GM18868 (cell line): ENCODE results near the gene PTPRN2.

Experiments used
- ATAC-seq: cut with Tn5 transposase; IDR thresholded peaks from one replicate; pipeline ENCODE4 v1.9.1; 2021; ENCODE audit warnings: mild to moderate bottlenecking, moderate library complexity; ENCODE audit not compliant: unreplicated experiment

PTPRN2 gene

GRCh38 chr7:157585113-157585861 is 1002.3 kb downstream of the PTPRN2 start:
- no peak for ATAC-seq

GRCh38 chr7:157584420-157584819 is 1003.2 kb downstream of the PTPRN2 start:
- no peak for ATAC-seq

GRCh38 chr7:157581740-157582139 is 1005.9 kb downstream of the PTPRN2 start:
- ATAC-seq = no peak

GRCh38 chr7:157580324-157580723 is 1007.3 kb downstream of the PTPRN2 start:
- no peak for ATAC-seq

GRCh38 chr7:157579425-157579824 is 1008.2 kb downstream of the PTPRN2 start:
- ATAC-seq = no peak

GRCh38 chr7:157577796-157578339 is 1009.8 kb downstream of the PTPRN2 start:
- no peak for ATAC-seq

GRCh38 chr7:157577061-157577460 is 1010.6 kb downstream of the PTPRN2 start:
- no peak for ATAC-seq

GRCh38 chr7:157576415-157576814 is 1011.2 kb downstream of the PTPRN2 start:
- no peak for ATAC-seq

- no peak for ATAC-seq
Observed at GRCh38 chr7:157575777-157576176, 1011.8 kb downstream of the PTPRN2 start.

- ATAC-seq = no peak
Observed at GRCh38 chr7:157574914-157575586, 1012.6 kb downstream of the PTPRN2 start.

GRCh38 chr7:157574120-157574825 is 1013.4 kb downstream of the PTPRN2 start:
- ATAC-seq = no peak

GRCh38 chr7:157573244-157573643 is 1014.4 kb downstream of the PTPRN2 start:
- ATAC-seq = no peak

GRCh38 chr7:157572622-157573021 is 1015.0 kb downstream of the PTPRN2 start:
- no peak for ATAC-seq

GRCh38 chr7:157570531-157571200 is 1017.0 kb downstream of the PTPRN2 start:
- ATAC-seq = no peak

- ATAC-seq = no peak
Observed at GRCh38 chr7:157569967-157570366, 1017.7 kb downstream of the PTPRN2 start.

GRCh38 chr7:157568770-157569584 is 1018.6 kb downstream of the PTPRN2 start:
- ATAC-seq = peak; percentile 86

- ATAC-seq = no peak
Observed at GRCh38 chr7:157568106-157568769, 1019.4 kb downstream of the PTPRN2 start.

GRCh38 chr7:157567666-157568065 is 1020.0 kb downstream of the PTPRN2 start:
- no peak for ATAC-seq

- no peak for ATAC-seq
Observed at GRCh38 chr7:157566631-157567006, 1021.0 kb downstream of the PTPRN2 start.
